Measurements from ENCODE around the gene IRGC.
"Not testable (repeated sequence)": the region's sequence is repeated elsewhere in the genome, so short reads cannot be mapped to it uniquely, and the experiment has no call there.

Gene IRGC

GRCh38 chr19:43752287-43752875, 36.5 kb downstream of the IRGC start:
- no peak for DNase-seq (ENCODE audit: low read depth in 2 of 2, low spot score in 1 of 2)

- no peak for DNase-seq (ENCODE audit: low read depth in 2 of 2, low spot score in 1 of 2)
Observed at GRCh38 chr19:43754253-43754502, 38.3 kb downstream of the IRGC start.

- peak; percentile 97 to 98 for DNase-seq (ENCODE audit: low read depth in 2 of 2, low spot score in 1 of 2)
Observed at GRCh38 chr19:43754503-43755255, 38.8 kb downstream of the IRGC start, which contains the start of gene SMG9. Gene SMG9 (minus strand): TSS chr19:43754962. CDS start chr19:43750741, 4,221 bp downstream.

- DNase-seq (ENCODE audit: low read depth in 2 of 2, low spot score in 1 of 2): peak; percentile 37 to 52
Observed at GRCh38 chr19:43755256-43755801, 39.5 kb downstream of the IRGC start.

GRCh38 chr19:43759515-43759914, 43.6 kb downstream of the IRGC start:
- no peak for DNase-seq (ENCODE audit: low read depth in 2 of 2, low spot score in 1 of 2)

- DNase-seq (ENCODE audit: low read depth in 2 of 2, low spot score in 1 of 2): no peak
Observed at GRCh38 chr19:43760941-43761340, 45.1 kb downstream of the IRGC start.

GRCh38 chr19:43762814-43763213, 46.9 kb downstream of the IRGC start:
- DNase-seq (ENCODE audit: low read depth in 2 of 2, low spot score in 1 of 2): no peak

- DNase-seq (ENCODE audit: low read depth in 2 of 2, low spot score in 1 of 2): no peak
Observed at GRCh38 chr19:43763473-43763939, 47.6 kb downstream of the IRGC start.

- not testable (repeated sequence) for DNase-seq (ENCODE audit: low read depth in 2 of 2, low spot score in 1 of 2)
Observed at GRCh38 chr19:43764684-43765083, 48.8 kb downstream of the IRGC start.

GRCh38 chr19:43765109-43765876, 49.4 kb downstream of the IRGC start:
- DNase-seq (ENCODE audit: low read depth in 2 of 2, low spot score in 1 of 2): no peak

GRCh38 chr19:43766755-43767043, 50.8 kb downstream of the IRGC start:
- no peak for DNase-seq (ENCODE audit: low read depth in 2 of 2, low spot score in 1 of 2)

- no peak for DNase-seq (ENCODE audit: low read depth in 2 of 2, low spot score in 1 of 2)
Observed at GRCh38 chr19:43767316-43767715, 51.4 kb downstream of the IRGC start.

- DNase-seq (ENCODE audit: low read depth in 2 of 2, low spot score in 1 of 2): no peak
Observed at GRCh38 chr19:43767818-43768217, 51.9 kb downstream of the IRGC start.

GRCh38 chr19:43768273-43769050, 52.6 kb downstream of the IRGC start:
- no peak for DNase-seq (ENCODE audit: low read depth in 2 of 2, low spot score in 1 of 2)

- DNase-seq (ENCODE audit: low read depth in 2 of 2, low spot score in 1 of 2): no peak
Observed at GRCh38 chr19:43769256-43769655, 53.4 kb downstream of the IRGC start.
